H1 (cell line): ENCODE data around the gene RAB11A.

ENCODE experiments used
- ASH2L ChIP-seq: fragments of 200-600, 300-600 bp; sonication (generic); IDR thresholded peaks from one replicate; pipeline ENCODE4 v1.7.1; 2017; ENCODE audit warnings: low read length
- CTCF ChIP-seq, 3 experiments: IDR thresholded peaks; 1 replicate in 2 of 3; 2 replicates in 1 of 3; pipeline versions ENCODE4 v1.5.1 to v1.6.1; 2011; ENCODE audit warnings: low read length in 3 of 3, mild to moderate bottlenecking in 3 of 3, inconsistent platforms in 2 of 3, low read depth in 1 of 3, moderate library complexity in 1 of 3; ENCODE audit not compliant: insufficient read depth in 1 of 3; ENCODE audit errors: control extremely low read depth in 1 of 3
- EZH2 ChIP-seq: fragments of 200-600 bp; sonication (generic); IDR thresholded peaks from 2 replicates; pipeline ENCODE4 v1.7.1; 2012; ENCODE audit warnings: low read depth, mild to moderate bottlenecking, moderate library complexity, low read length, inconsistent platforms; ENCODE audit not compliant: severe bottlenecking
- HDAC2 ChIP-seq, 2 experiments: fragments of 300-600 bp in 1 of 2; sonication (generic) in 1 of 2; IDR thresholded peaks; 2 replicates each; pipeline ENCODE4 v1.6.1; 2011 to 2012; ENCODE audit warnings: low read depth in 2 of 2, low read length in 2 of 2, mild to moderate bottlenecking in 2 of 2, moderate library complexity in 2 of 2, borderline replicate concordance in 1 of 2, inconsistent platforms in 1 of 2
- JUND ChIP-seq: IDR thresholded peaks from 2 replicates; pipeline ENCODE4 v1.6.1; 2011; ENCODE audit warnings: mild to moderate bottlenecking, improper control_type of control experiment, low read length
- MAFK ChIP-seq: IDR thresholded peaks from 2 replicates; pipeline ENCODE4 v1.6.1; 2012; ENCODE audit warnings: low read depth, mild to moderate bottlenecking, improper control_type of control experiment, low read length
- POLR2A ChIP-seq, 2 experiments: IDR thresholded peaks; 1 replicate in 1 of 2; 2 replicates in 1 of 2; pipeline ENCODE4 v1.6.1; 2011; ENCODE audit warnings: low read depth in 2 of 2, low read length in 2 of 2, mild to moderate bottlenecking in 2 of 2; ENCODE audit errors: control extremely low read depth in 1 of 2
- POLR2AphosphoS5 ChIP-seq: IDR thresholded peaks from 2 replicates; pipeline ENCODE4 v1.6.1; 2011; ENCODE audit warnings: low read depth, low read length
- TAF1 ChIP-seq: IDR thresholded peaks from 2 replicates; pipeline ENCODE4 v1.6.1; 2011; ENCODE audit warnings: mild to moderate bottlenecking, low read depth, low read length
- TEAD4 ChIP-seq: IDR thresholded peaks from 2 replicates; pipeline ENCODE4 v1.6.1; 2012; ENCODE audit warnings: low read depth, low read length, inconsistent platforms, mixed read lengths

GRCh38 chr15:65837301-65838294 lies 31.7 kb upstream of the RAB11A start:
- no peak for TF ChIP-seq ASH2L
- TF ChIP-seq HDAC2 (IDR thresholded peaks at IDR 0.05; ENCODE audit: borderline replicate concordance in 1 of 2, low read depth in 2 of 2, low read length in 2 of 2): no peak
- no peak for TF ChIP-seq TAF1
- no peak for TF ChIP-seq EZH2
- no peak for TF ChIP-seq CTCF (IDR thresholded peaks at IDR 0.05; ENCODE audit: control extremely low read depth in 1 of 3, insufficient read depth in 1 of 3, low read depth in 1 of 3, low read length in 3 of 3)
- TF ChIP-seq POLR2AphosphoS5: no peak
- TF ChIP-seq POLR2A (IDR thresholded peaks at IDR 0.05; ENCODE audit: control extremely low read depth in 1 of 2, low read depth in 2 of 2, low read length in 2 of 2): no peak
- no peak for TF ChIP-seq MAFK
- TF ChIP-seq TEAD4: no peak
- no peak for TF ChIP-seq JUND
